Activated CD4-positive, alpha-beta T cell treated with anti-CD3 and anti-CD28 coated beads for 36 hours (primary cell): ENCODE results near the gene MAP4K1. TPM values are rescaled to one million over a fixed set of nuclear protein-coding genes. Genes with fewer than 3 reads are reported as not detected.
"Not testable (repeated sequence)": the region's sequence is repeated elsewhere in the genome, so short reads cannot be mapped to it uniquely, and the experiment has no call there.

Experiments used
- ATAC-seq: fragments of 200-7000 bp; cut with Tn5 transposase; one replicate; pipeline ENCODE4 v1.10.0; 2021; ENCODE audit warnings: mild to moderate bottlenecking, moderate library complexity
- CTCF ChIA-PET: fragments of 350-600 bp; sonication (Branson Sonifier 250); formaldehyde crosslinking; loops from one replicate; lab custom pipeline; 2021; ENCODE audit warnings: antibody characterized with exemption; lab: Charles Lee
- POLR2A ChIA-PET: fragments of 350-600 bp; sonication (Branson Sonifier 250); formaldehyde crosslinking; loops from one replicate; lab custom pipeline; 2021; ENCODE audit warnings: antibody characterized with exemption, inconsistent platforms; lab: Charles Lee
- DNase-seq: peaks from one replicate; pipeline ENCODE4 v3.0.0-alpha.2; 2020
- H3K27ac Mint-ChIP-seq: one replicate; pipeline ENCODE4 v1.8.0; 2021; ENCODE audit warnings: mixed read lengths
- H3K27me3 Mint-ChIP-seq: one replicate; pipeline ENCODE4 v1.8.0; 2021; ENCODE audit warnings: mixed read lengths
- H3K36me3 Mint-ChIP-seq: one replicate; pipeline ENCODE4 v1.8.0; 2021; ENCODE audit warnings: low read depth, mixed read lengths
- H3K4me1 Mint-ChIP-seq: one replicate; pipeline ENCODE4 v1.8.0; 2021; ENCODE audit warnings: mixed read lengths
- H3K4me3 Mint-ChIP-seq: one replicate; pipeline ENCODE4 v1.8.0; 2021; ENCODE audit warnings: mild to moderate bottlenecking, moderate library complexity, mixed read lengths
- H3K9me3 Mint-ChIP-seq: one replicate; pipeline ENCODE4 v1.8.0; 2021; ENCODE audit warnings: low read depth, mixed read lengths
- intact Hi-C, 2 experiments: fragments of 100-400 bp; cut with DNase I in 1 of 2; cut with micrococcal nuclease in 1 of 2; formaldehyde crosslinking; loops; one replicate each; pipeline versions ENCODE4 v1.14.2 to v1.15.1; 2022 to 2024; cut with DNase I, micrococcal nuclease
- total RNA-seq, 2 experiments: library from RNA; stranded (reverse); gene quantifications; one replicate each; pipeline ENCODE4 v1.2.3, GENCODE V29; 2021

The MAP4K1 gene
- total RNA-seq, 2 experiments from 2014 or later: 195 to 198 TPM

DNA sequence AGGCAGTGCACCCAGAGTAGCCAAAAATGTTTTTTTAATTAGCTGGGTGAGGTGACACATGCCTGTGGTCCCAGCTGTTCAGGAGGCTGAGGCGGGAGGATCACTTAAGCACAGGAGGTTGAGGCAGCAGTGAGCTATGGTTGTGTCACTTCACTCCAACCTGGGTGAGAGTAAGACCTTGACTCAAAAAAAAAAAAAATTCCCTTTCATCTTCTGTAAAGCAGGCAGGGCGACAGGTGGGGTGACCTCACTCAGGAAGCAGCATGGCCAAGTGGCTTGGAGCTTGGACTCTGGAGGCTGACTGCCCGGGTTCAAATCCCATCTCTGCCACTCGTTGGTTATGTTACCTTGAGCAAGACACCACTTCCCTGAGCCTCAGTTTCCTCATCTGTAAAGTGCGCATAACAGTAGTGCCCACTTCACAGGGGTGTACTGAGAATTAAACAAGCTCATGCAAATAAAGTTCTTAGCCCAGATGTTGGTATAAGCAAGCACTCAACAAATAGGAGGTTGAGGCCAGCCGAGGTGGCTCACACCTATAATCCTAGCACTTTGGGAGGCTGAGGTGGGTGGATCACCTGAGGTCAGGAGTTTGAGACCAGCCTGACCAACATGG, 48.3 kb downstream of the MAP4K1 start:
- ATAC-seq (peak; percentile 61), DNase-seq (peak; percentile 28)
- POLR2A ChIA-PET: interaction anchor here (0.6 to 0.7 kb wide), 2 partner anchors 174 to 271 kb away, joined by 3 read pairs; no protein-coding TSS in a partner anchor
- CTCF ChIA-PET: interaction anchor here (0.9 to 1.2 kb wide), 3 partner anchors 24 to 65 kb away, joined by 3 read pairs; no protein-coding TSS in a partner anchor
- peaks cover 7% of the 10 kb centered on the region for H3K4me1 Mint-ChIP-seq
- H3K27ac Mint-ChIP-seq: no peak overlapping the region
- no peaks in the 10 kb centered on the region for H3K36me3 Mint-ChIP-seq
- no peaks in the 10 kb centered on the region for H3K9me3 Mint-ChIP-seq
- H3K27me3 Mint-ChIP-seq: peaks cover 7% of the 10 kb centered on the region
- no peak overlapping the region for H3K4me3 Mint-ChIP-seq
- intact Hi-C loops: no loop called here

DNA sequence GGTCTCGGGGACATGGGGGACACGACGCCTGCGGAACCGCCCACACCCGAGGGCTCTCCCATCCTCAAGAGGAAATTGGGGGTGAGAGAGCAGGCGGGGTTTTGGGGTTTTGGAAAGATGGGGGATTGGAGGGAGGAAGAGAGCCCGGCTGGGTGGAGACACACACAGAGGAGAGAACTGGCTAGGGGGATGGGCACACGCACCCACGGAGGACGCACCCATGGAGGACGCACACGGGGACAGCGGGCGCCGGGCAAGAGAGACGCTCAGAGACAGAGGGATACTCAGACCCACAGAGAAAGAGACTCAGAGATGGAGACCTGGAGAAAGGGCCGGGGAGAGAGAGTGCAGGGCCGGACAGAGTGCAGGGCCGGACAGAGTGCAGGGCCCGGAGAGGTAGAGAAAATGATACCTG, 52.1 kb downstream of the MAP4K1 start:
- peaks cover 14% of the 10 kb centered on the region for H3K4me1 Mint-ChIP-seq
- no peak overlapping the region for H3K27ac Mint-ChIP-seq
- ChIA-PET CTCF (interaction anchor here (0.9 kb wide), 1 partner anchor 141 kb away, joined by 3 read pairs; no protein-coding TSS in a partner anchor), POLR2A (no interaction called here)
- H3K4me3 Mint-ChIP-seq: peak overlapping the region; percentile 38
- peaks cover 7% of the 10 kb centered on the region for H3K27me3 Mint-ChIP-seq
- no peak for ATAC-seq
- intact Hi-C loops: no loop called here
- H3K9me3 Mint-ChIP-seq: no peaks in the 10 kb centered on the region
- no peaks in the 10 kb centered on the region for H3K36me3 Mint-ChIP-seq
- DNase-seq: no peak

- Mint-ChIP-seq H3K9me3 (no peaks in the 10 kb centered on the region), H3K27me3 (peaks cover 7% of the 10 kb centered on the region), H3K4me1 (peaks cover 18% of the 10 kb centered on the region), H3K4me3 (peak overlapping the region; percentile 58), H3K27ac (peak overlapping the region; percentile 67), H3K36me3 (no peaks in the 10 kb centered on the region)
- ChIA-PET CTCF (interaction anchor here (0.6 to 0.9 kb wide), 2 partner anchors 124 to 141 kb away, joined by 3 read pairs; no protein-coding TSS in a partner anchor), POLR2A (no interaction called here)
- DNase-seq: peak; percentile 39
- ATAC-seq: peak; percentile 45
- intact Hi-C loops: no loop called here
Measured at GRCh38 chr19:38564981-38565690, 52.6 kb downstream of the MAP4K1 start.

GRCh38 chr19:38563475-38563874, 54.3 kb downstream of the MAP4K1 start:
- H3K4me1 Mint-ChIP-seq: peaks cover 27% of the 10 kb centered on the region
- no peak for DNase-seq
- POLR2A ChIA-PET: no interaction called here
- no peak overlapping the region for H3K27ac Mint-ChIP-seq
- H3K9me3 Mint-ChIP-seq: no peaks in the 10 kb centered on the region
- H3K27me3 Mint-ChIP-seq: peaks cover 7% of the 10 kb centered on the region
- ATAC-seq: no peak
- intact Hi-C loops: no loop called here
- no peak overlapping the region for H3K4me3 Mint-ChIP-seq
- CTCF ChIA-PET: interaction anchor here (0.6 to 1.4 kb wide), 2 partner anchors 31 to 688 kb away, joined by 3 to 4 read pairs; no protein-coding TSS in a partner anchor
- no peaks in the 10 kb centered on the region for H3K36me3 Mint-ChIP-seq

GRCh38 chr19:38562096-38562495, 55.7 kb downstream of the MAP4K1 start:
- ATAC-seq (no peak), DNase-seq (no peak)
- H3K27me3 Mint-ChIP-seq: peaks cover 7% of the 10 kb centered on the region
- POLR2A ChIA-PET: interaction anchor here (0.6 kb wide), 1 partner anchor 135 kb away, joined by 3 read pairs; no protein-coding TSS in a partner anchor
- intact Hi-C loops: no loop called here
- H3K4me1 Mint-ChIP-seq: peaks cover 32% of the 10 kb centered on the region
- CTCF ChIA-PET: no interaction called here
- no peak overlapping the region for H3K27ac Mint-ChIP-seq
- H3K9me3 Mint-ChIP-seq: no peaks in the 10 kb centered on the region
- no peaks in the 10 kb centered on the region for H3K36me3 Mint-ChIP-seq
- H3K4me3 Mint-ChIP-seq: no peak overlapping the region

GRCh38 chr19:38561658-38562057, 56.1 kb downstream of the MAP4K1 start:
- Mint-ChIP-seq H3K4me3 (no peak overlapping the region), H3K27me3 (peaks cover 7% of the 10 kb centered on the region)

GRCh38 chr19:38561053-38561606, 56.6 kb downstream of the MAP4K1 start:
- Mint-ChIP-seq H3K27me3 (peaks cover 7% of the 10 kb centered on the region), H3K36me3 (no peaks in the 10 kb centered on the region), H3K4me1 (peaks cover 35% of the 10 kb centered on the region), H3K9me3 (no peaks in the 10 kb centered on the region), H3K4me3 (no peak overlapping the region), H3K27ac (no peak overlapping the region)
- ATAC-seq: no peak
- ChIA-PET POLR2A (interaction anchor here (0.6 kb wide), 1 partner anchor 54 kb away, joined by 3 read pairs; no protein-coding TSS in a partner anchor), CTCF (no interaction called here)
- DNase-seq: no peak
- intact Hi-C loops: loop anchor here in 1 of 2 experiments (2.0 kb wide), 1 partner anchor 18 kb away; no protein-coding TSS in a partner anchor

More at GRCh38 chr19:38561658-38562057, 56.1 kb downstream of the MAP4K1 start:
- ATAC-seq (no peak), DNase-seq (no peak)
- H3K4me1 Mint-ChIP-seq: peaks cover 34% of the 10 kb centered on the region
- CTCF ChIA-PET: no interaction called here
- no peak overlapping the region for H3K27ac Mint-ChIP-seq
- POLR2A ChIA-PET: interaction anchor here (0.6 kb wide), 1 partner anchor 134 kb away, joined by 3 read pairs; no protein-coding TSS in a partner anchor
- H3K36me3 Mint-ChIP-seq: no peaks in the 10 kb centered on the region
- intact Hi-C loops: loop anchor here in 1 of 2 experiments (2.0 kb wide), 1 partner anchor 17 kb away; no protein-coding TSS in a partner anchor
- H3K9me3 Mint-ChIP-seq: no peaks in the 10 kb centered on the region

GRCh38 chr19:38559428-38560401, 58.0 kb downstream of the MAP4K1 start:
- Mint-ChIP-seq H3K27ac (peak overlapping the region; percentile 53), H3K27me3 (peaks cover 1% of the 10 kb centered on the region), H3K36me3 (no peaks in the 10 kb centered on the region), H3K4me3 (no peak overlapping the region), H3K4me1 (peaks cover 33% of the 10 kb centered on the region), H3K9me3 (no peaks in the 10 kb centered on the region)
- ChIA-PET POLR2A (no interaction called here), CTCF (interaction anchor here (1.5 kb wide), 1 partner anchor 15 kb away, joined by 5 read pairs; no protein-coding TSS in a partner anchor)
- intact Hi-C loops: loop anchor here in 1 of 2 experiments (2.0 to 5.0 kb wide), 2 partner anchors 19 to 132 kb away; partner anchors contain the start of gene RASGRP4
- DNase-seq (peak; percentile 55), ATAC-seq (peak; percentile 89)

DNA sequence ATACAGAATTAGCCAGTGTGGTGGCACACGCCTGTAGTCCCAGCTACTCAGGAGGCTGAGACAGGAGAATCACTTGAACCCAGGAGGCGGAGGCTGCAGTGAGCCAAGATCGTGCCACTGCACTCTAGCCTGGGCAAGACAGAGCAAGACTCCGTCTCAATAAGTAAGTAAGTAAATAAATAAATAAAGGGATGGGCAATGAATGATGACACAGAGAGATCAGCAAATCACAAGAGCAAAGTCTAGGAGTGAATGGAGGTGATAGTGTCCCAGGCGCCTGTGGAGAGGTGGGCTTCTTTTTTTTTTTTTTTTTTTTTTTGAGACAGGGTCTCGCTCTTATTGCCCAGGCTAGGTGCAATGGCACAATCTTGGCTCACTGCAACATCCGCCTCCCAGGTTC, 58.8 kb downstream of the MAP4K1 start:
- POLR2A ChIA-PET, ATAC-seq, H3K27me3 Mint-ChIP-seq, H3K4me3 Mint-ChIP-seq, H3K9me3 Mint-ChIP-seq, H3K36me3 Mint-ChIP-seq, H3K27ac Mint-ChIP-seq, DNase-seq: not testable (repeated sequence)
- H3K4me1 Mint-ChIP-seq: peaks cover 32% of the 10 kb centered on the region
- CTCF ChIA-PET: interaction anchor here (1.4 to 1.5 kb wide), 2 partner anchors 14 to 43 kb away, joined by 4 to 5 read pairs; no protein-coding TSS in a partner anchor
- intact Hi-C loops: loop anchor here in 1 of 2 experiments (5.0 kb wide), 1 partner anchor 132 kb away; the partner anchor contains the start of gene RASGRP4

DNA sequence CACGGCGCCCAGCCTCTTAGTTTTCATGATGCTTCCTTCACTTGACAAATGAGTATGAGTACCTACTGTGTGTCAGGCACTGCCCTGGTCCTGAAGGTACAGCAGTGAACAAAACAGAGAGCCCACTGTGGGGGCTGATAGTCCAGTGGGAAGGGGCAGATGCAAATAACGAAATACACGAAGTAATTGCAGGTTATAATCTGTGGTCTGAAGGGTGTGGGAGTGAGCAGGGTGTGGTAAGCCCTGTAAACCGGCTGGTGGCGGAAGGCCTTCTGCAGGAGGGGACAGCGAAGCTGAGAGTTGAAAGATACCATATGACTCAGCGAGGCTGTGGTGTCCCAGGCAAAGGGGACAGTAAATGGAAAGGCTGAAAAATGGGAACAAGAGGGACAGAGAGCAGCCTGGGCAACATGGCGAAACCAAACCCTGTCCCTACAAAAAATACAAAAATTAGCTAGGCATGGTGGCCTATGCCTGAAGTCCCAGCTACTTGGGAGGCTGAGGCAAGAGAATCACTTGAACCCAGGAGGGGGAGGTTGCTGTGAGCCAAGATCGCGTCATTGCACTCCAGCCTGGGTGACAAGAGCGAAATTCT, 60.5 kb downstream of the MAP4K1 start:
- peak; percentile 52 for DNase-seq

More for the DNA sequence above, 60.5 kb downstream of the MAP4K1 start:
- no peaks in the 10 kb centered on the region for H3K36me3 Mint-ChIP-seq
- CTCF ChIA-PET: interaction anchor here (0.6 to 1.4 kb wide), 2 partner anchors 42 to 96 kb away, joined by 4 read pairs; no protein-coding TSS in a partner anchor
- H3K27ac Mint-ChIP-seq: no peak overlapping the region
- H3K4me3 Mint-ChIP-seq: no peak overlapping the region
- H3K27me3 Mint-ChIP-seq: peaks cover 2% of the 10 kb centered on the region
- ATAC-seq: peak; percentile 30
- peaks cover 41% of the 10 kb centered on the region for H3K4me1 Mint-ChIP-seq
- POLR2A ChIA-PET: no interaction called here
- no peaks in the 10 kb centered on the region for H3K9me3 Mint-ChIP-seq
- intact Hi-C loops: loop anchor here in 1 of 2 experiments (5.0 kb wide), 1 partner anchor 130 kb away; the partner anchor contains the start of gene RASGRP4
